ENCODE data around the gene KIAA2012. TPM values are rescaled to one million over a fixed set of nuclear protein-coding genes. Genes with fewer than 3 reads are reported as not detected.

The KIAA2012 gene
- total RNA-seq, 1 donor from 2014 or later: not detected

GRCh38 chr2:202124286-202124685 is 51.2 kb downstream of the KIAA2012 start:
- peaks cover 5% of the 10 kb centered on the region for H3K27me3 Mint-ChIP-seq
- no peak overlapping the region for H3K4me3 Mint-ChIP-seq (ENCODE audit: low read depth)
- no peak overlapping the region for H3K27ac Mint-ChIP-seq
- H3K36me3 Mint-ChIP-seq (ENCODE audit: insufficient read depth): peaks cover 1% of the 10 kb centered on the region
- TF ChIP-seq CTCF (IDR thresholded peaks at IDR 0.05; ENCODE audit: unreplicated experiment): no peak
- peaks cover 12% of the 10 kb centered on the region for H3K4me1 Mint-ChIP-seq (ENCODE audit: low read depth)
- DNase-seq (ENCODE audit: low spot score, unreplicated experiment): no peak
- H3K9me3 Mint-ChIP-seq (ENCODE audit: low read depth): peaks cover 11% of the 10 kb centered on the region

- Mint-ChIP-seq H3K36me3 (ENCODE audit: insufficient read depth) (no peaks in the 10 kb centered on the region), H3K27ac (peak overlapping the region; percentile 20), H3K27me3 (no peaks in the 10 kb centered on the region), H3K9me3 (ENCODE audit: low read depth) (no peaks in the 10 kb centered on the region), H3K4me1 (ENCODE audit: low read depth) (peaks cover 12% of the 10 kb centered on the region), H3K4me3 (ENCODE audit: low read depth) (no peak overlapping the region)
- TF ChIP-seq CTCF (IDR thresholded peaks at IDR 0.05; ENCODE audit: unreplicated experiment): no peak
- no peak for DNase-seq (ENCODE audit: low spot score, unreplicated experiment)
Observed at GRCh38 chr2:202127687-202128331, 54.8 kb downstream of the KIAA2012 start.

GRCh38 chr2:202129841-202130240 is 56.8 kb downstream of the KIAA2012 start:
- H3K9me3 Mint-ChIP-seq (ENCODE audit: low read depth): no peaks in the 10 kb centered on the region
- no peak overlapping the region for H3K4me3 Mint-ChIP-seq (ENCODE audit: low read depth)
- H3K4me1 Mint-ChIP-seq (ENCODE audit: low read depth): peaks cover 10% of the 10 kb centered on the region
- no peak overlapping the region for H3K27ac Mint-ChIP-seq
- H3K27me3 Mint-ChIP-seq: no peaks in the 10 kb centered on the region
- DNase-seq (ENCODE audit: low spot score, unreplicated experiment): no peak
- no peaks in the 10 kb centered on the region for H3K36me3 Mint-ChIP-seq (ENCODE audit: insufficient read depth)
- TF ChIP-seq CTCF (IDR thresholded peaks at IDR 0.05; ENCODE audit: unreplicated experiment): no peak

- no peak overlapping the region for H3K27ac Mint-ChIP-seq
Observed at GRCh38 chr2:202133200-202133908, 60.3 kb downstream of the KIAA2012 start.

GRCh38 chr2:202133909-202134265 is 60.8 kb downstream of the KIAA2012 start:
- no peaks in the 10 kb centered on the region for H3K27me3 Mint-ChIP-seq
- H3K4me1 Mint-ChIP-seq (ENCODE audit: low read depth): peaks cover 16% of the 10 kb centered on the region
- H3K9me3 Mint-ChIP-seq (ENCODE audit: low read depth): no peaks in the 10 kb centered on the region
- no peak for DNase-seq (ENCODE audit: low spot score, unreplicated experiment)
- H3K4me3 Mint-ChIP-seq (ENCODE audit: low read depth): no peak overlapping the region
- no peak overlapping the region for H3K27ac Mint-ChIP-seq
- no peaks in the 10 kb centered on the region for H3K36me3 Mint-ChIP-seq (ENCODE audit: insufficient read depth)
- TF ChIP-seq CTCF (IDR thresholded peaks at IDR 0.05; ENCODE audit: unreplicated experiment): no peak

More at GRCh38 chr2:202133200-202133908, 60.3 kb downstream of the KIAA2012 start:
- H3K36me3 Mint-ChIP-seq (ENCODE audit: insufficient read depth): no peaks in the 10 kb centered on the region
- no peaks in the 10 kb centered on the region for H3K9me3 Mint-ChIP-seq (ENCODE audit: low read depth)
- no peak for DNase-seq (ENCODE audit: low spot score, unreplicated experiment)
- no peak for TF ChIP-seq CTCF (IDR thresholded peaks at IDR 0.05; ENCODE audit: unreplicated experiment)
- H3K4me3 Mint-ChIP-seq (ENCODE audit: low read depth): no peak overlapping the region
- H3K4me1 Mint-ChIP-seq (ENCODE audit: low read depth): peaks cover 16% of the 10 kb centered on the region
- H3K27me3 Mint-ChIP-seq: no peaks in the 10 kb centered on the region
